Measurements from ENCODE around the gene SCNN1A.

DNA sequence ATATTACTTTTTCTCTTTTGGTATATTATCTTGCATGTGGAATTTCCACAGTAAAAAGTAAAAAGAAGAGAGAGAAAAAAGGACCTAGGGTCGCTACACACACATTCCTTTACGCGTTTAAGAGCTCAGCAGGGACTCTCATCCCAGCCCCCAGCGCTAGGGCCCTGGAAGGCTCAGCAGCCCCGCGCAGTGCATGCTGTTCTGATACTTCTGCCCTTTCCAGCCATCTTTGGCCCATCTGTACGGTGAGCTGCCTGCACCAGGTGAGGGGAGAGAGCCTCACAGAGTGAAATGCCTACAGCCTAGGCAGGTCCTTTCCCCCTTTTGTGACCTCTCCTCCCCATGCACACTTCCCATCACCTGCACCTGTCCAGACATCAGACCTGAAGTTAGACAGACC, 7.0 kb upstream of the SCNN1A start:
- TF ChIP-seq, protein P1, sequence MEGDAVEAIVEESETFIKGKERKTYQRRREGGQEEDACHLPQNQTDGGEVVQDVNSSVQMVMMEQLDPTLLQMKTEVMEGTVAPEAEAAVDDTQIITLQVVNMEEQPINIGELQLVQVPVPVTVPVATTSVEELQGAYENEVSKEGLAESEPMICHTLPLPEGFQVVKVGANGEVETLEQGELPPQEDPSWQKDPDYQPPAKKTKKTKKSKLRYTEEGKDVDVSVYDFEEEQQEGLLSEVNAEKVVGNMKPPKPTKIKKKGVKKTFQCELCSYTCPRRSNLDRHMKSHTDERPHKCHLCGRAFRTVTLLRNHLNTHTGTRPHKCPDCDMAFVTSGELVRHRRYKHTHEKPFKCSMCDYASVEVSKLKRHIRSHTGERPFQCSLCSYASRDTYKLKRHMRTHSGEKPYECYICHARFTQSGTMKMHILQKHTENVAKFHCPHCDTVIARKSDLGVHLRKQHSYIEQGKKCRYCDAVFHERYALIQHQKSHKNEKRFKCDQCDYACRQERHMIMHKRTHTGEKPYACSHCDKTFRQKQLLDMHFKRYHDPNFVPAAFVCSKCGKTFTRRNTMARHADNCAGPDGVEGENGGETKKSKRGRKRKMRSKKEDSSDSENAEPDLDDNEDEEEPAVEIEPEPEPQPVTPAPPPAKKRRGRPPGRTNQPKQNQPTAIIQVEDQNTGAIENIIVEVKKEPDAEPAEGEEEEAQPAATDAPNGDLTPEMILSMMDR (IDR thresholded peaks at IDR 0.05), result no peak
- no peak for TF ChIP-seq POLR2A (IDR thresholded peaks at IDR 0.05)
